GM18870 (cell line): ENCODE measurements around the gene MCAM.

ENCODE experiments used
- ATAC-seq: cut with Tn5 transposase; IDR thresholded peaks from one replicate; pipeline ENCODE4 v1.9.1; 2021; ENCODE audit warnings: moderate library complexity; ENCODE audit not compliant: unreplicated experiment

The MCAM gene

GRCh38 chr11:119332111-119332765 lies 15.3 kb upstream of the MCAM start:
- no peak for ATAC-seq

GRCh38 chr11:119330237-119330636 lies 13.3 kb upstream of the MCAM start:
- ATAC-seq = no peak

- no peak for ATAC-seq
These were observed 12.4 kb upstream of the MCAM start for GRCh38 chr11:119329320-119329719.

- ATAC-seq = no peak
These were observed 7.3 kb upstream of the MCAM start for GRCh38 chr11:119324189-119324588.

GRCh38 chr11:119323532-119324033 lies 6.7 kb upstream of the MCAM start:
- ATAC-seq = no peak

GRCh38 chr11:119322921-119323531 lies 6.1 kb upstream of the MCAM start:
- no peak for ATAC-seq

- no peak for ATAC-seq
These were observed 5.4 kb upstream of the MCAM start for GRCh38 chr11:119322360-119322739.

- ATAC-seq = no peak
These were observed 4.0 kb upstream of the MCAM start for GRCh38 chr11:119320776-119321524.

GRCh38 chr11:119320240-119320775 lies 3.4 kb upstream of the MCAM start:
- ATAC-seq = no peak

GRCh38 chr11:119319700-119320239 lies 2.8 kb upstream of the MCAM start:
- ATAC-seq = no peak

GRCh38 chr11:119319136-119319699 lies 2.3 kb upstream of the MCAM start:
- no peak for ATAC-seq

GRCh38 chr11:119318240-119319135 lies 1.6 kb upstream of the MCAM start:
- no peak for ATAC-seq

GRCh38 chr11:119317592-119318239 lies 786 bp upstream of the MCAM start:
- ATAC-seq = no peak

GRCh38 chr11:119316016-119316728 lies 758 bp downstream of the MCAM start:
- ATAC-seq = no peak

GRCh38 chr11:119315131-119316015 lies 1.6 kb downstream of the MCAM start:
- no peak for ATAC-seq

- no peak for ATAC-seq
These were observed 2.2 kb downstream of the MCAM start for GRCh38 chr11:119314726-119315125.

- no peak for ATAC-seq
These were observed 6.3 kb downstream of the MCAM start for GRCh38 chr11:119310682-119311052.
